ENCODE measurements around the gene AQP5.

- no peak for TF ChIP-seq CTCF (IDR thresholded peaks at IDR 0.05; ENCODE audit: control extremely low read depth in 1 of 3, insufficient read depth in 1 of 3, low read depth in 1 of 3, low read length in 3 of 3)
- TF ChIP-seq POLR2AphosphoS5 (IDR thresholded peaks at IDR 0.05; ENCODE audit: low read depth, low read length) = no peak
- no peak for TF ChIP-seq GABPA (IDR thresholded peaks at IDR 0.05; ENCODE audit: borderline replicate concordance, insufficient read depth, low read length)
- no peak for TF ChIP-seq KDM1A (IDR thresholded peaks at IDR 0.05; ENCODE audit: borderline replicate concordance, low read length)
Observed at GRCh38 chr12:49959685-49960473, 1.8 kb upstream of the AQP5 start.

Data from H1 (cell line).